ENCODE data around the gene STT3B.
"Not testable (repeated sequence)": the region's sequence is repeated elsewhere in the genome, so short reads cannot be mapped to it uniquely, and the experiment has no call there.

DNA sequence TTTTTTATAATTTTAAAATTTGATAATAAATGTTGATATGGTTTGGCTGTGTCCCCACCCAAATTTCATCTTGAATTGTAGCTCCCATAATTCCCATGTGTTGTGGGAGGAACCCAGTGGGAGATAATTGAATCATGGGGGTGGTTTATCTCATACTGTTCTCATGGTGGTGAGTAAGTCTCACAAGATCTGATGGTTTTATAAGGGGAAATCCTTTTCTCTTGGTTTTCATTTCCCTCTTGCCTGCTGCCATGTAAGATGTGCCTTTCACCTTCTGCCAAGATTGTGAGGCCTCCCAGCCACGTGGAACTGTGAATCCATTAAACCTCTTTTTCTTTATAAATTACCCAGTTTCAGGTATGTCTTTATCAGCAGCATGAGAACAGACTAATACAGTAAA lies 72.6 kb downstream of the STT3B start:
- TF ChIP-seq EZH2 (IDR thresholded peaks at IDR 0.05; ENCODE audit: low read length, missing control alignments): not testable (repeated sequence)
- TF ChIP-seq, protein P1, sequence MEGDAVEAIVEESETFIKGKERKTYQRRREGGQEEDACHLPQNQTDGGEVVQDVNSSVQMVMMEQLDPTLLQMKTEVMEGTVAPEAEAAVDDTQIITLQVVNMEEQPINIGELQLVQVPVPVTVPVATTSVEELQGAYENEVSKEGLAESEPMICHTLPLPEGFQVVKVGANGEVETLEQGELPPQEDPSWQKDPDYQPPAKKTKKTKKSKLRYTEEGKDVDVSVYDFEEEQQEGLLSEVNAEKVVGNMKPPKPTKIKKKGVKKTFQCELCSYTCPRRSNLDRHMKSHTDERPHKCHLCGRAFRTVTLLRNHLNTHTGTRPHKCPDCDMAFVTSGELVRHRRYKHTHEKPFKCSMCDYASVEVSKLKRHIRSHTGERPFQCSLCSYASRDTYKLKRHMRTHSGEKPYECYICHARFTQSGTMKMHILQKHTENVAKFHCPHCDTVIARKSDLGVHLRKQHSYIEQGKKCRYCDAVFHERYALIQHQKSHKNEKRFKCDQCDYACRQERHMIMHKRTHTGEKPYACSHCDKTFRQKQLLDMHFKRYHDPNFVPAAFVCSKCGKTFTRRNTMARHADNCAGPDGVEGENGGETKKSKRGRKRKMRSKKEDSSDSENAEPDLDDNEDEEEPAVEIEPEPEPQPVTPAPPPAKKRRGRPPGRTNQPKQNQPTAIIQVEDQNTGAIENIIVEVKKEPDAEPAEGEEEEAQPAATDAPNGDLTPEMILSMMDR (conservative IDR thresholded peaks at IDR 0.05 in 1 of 2, IDR thresholded peaks at IDR 0.05 in 1 of 2; ENCODE audit: low read depth in 1 of 2, low read length in 2 of 2): not testable (repeated sequence)
